Cerebellar cortex (tissue), 1 donor: Measurements from ENCODE around the gene ACOT7.

Experiments used
- DNase-seq: peaks from one replicate; pipeline ENCODE4 v3.0.0-alpha.2; 2015; ENCODE audit warnings: low spot score

Gene ACOT7

GRCh38 chr1:6268415-6268814, 125.2 kb downstream of the ACOT7 start:
- no peak for DNase-seq

GRCh38 chr1:6267686-6268322, 125.8 kb downstream of the ACOT7 start:
- DNase-seq = no peak

GRCh38 chr1:6266641-6267040, 126.9 kb downstream of the ACOT7 start:
- no peak for DNase-seq

GRCh38 chr1:6265151-6265550, 128.4 kb downstream of the ACOT7 start:
- no peak for DNase-seq

GRCh38 chr1:6263716-6264115, 129.9 kb downstream of the ACOT7 start:
- no peak for DNase-seq

- DNase-seq = no peak
Measured at GRCh38 chr1:6262555-6263420, 130.8 kb downstream of the ACOT7 start.

- DNase-seq = no peak
Measured at GRCh38 chr1:6261615-6261995, 132.0 kb downstream of the ACOT7 start.

- DNase-seq = no peak
Measured at GRCh38 chr1:6260961-6261614, 132.5 kb downstream of the ACOT7 start, which contains the start of gene GPR153. Gene GPR153, minus strand, starts transcription at chr1:6261098. Its CDS starts 6,193 bp downstream, at chr1:6254905.

GRCh38 chr1:6260433-6260934, 133.1 kb downstream of the ACOT7 start:
- DNase-seq = no peak

GRCh38 chr1:6259491-6260362, 133.8 kb downstream of the ACOT7 start:
- peak; percentile 64 for DNase-seq

- no peak for DNase-seq
Measured at GRCh38 chr1:6258675-6259074, 134.9 kb downstream of the ACOT7 start.

GRCh38 chr1:6257541-6258069, 136.0 kb downstream of the ACOT7 start:
- DNase-seq = no peak

- no peak for DNase-seq
Measured at GRCh38 chr1:6256645-6257044, 136.9 kb downstream of the ACOT7 start.

- no peak for DNase-seq
Measured at GRCh38 chr1:6254691-6255090, 138.9 kb downstream of the ACOT7 start.

- no peak for DNase-seq
Measured at GRCh38 chr1:6253380-6253779, 140.2 kb downstream of the ACOT7 start.

- DNase-seq = no peak
Measured at GRCh38 chr1:6252374-6252710, 141.2 kb downstream of the ACOT7 start.

GRCh38 chr1:6251681-6252373, 141.7 kb downstream of the ACOT7 start:
- no peak for DNase-seq

GRCh38 chr1:6251233-6251632, 142.3 kb downstream of the ACOT7 start:
- no peak for DNase-seq

GRCh38 chr1:6249739-6250689, 143.6 kb downstream of the ACOT7 start:
- DNase-seq = no peak
